Endothelial cell of umbilical vein (primary cell): ENCODE measurements around the gene CBX5.

Source experiments
- EZH2 ChIP-seq: IDR thresholded peaks from 2 replicates; pipeline ENCODE4 v1.6.1; 2012; ENCODE audit warnings: borderline replicate concordance, low read depth, mild to moderate bottlenecking, moderate library complexity, low read length, inconsistent platforms; ENCODE audit not compliant: severe bottlenecking
- FOS ChIP-seq: IDR thresholded peaks from 2 replicates; pipeline ENCODE4 v1.6.1; 2011; ENCODE audit warnings: mild to moderate bottlenecking, low read length, moderate library complexity, borderline replicate concordance; ENCODE audit not compliant: insufficient read depth
- GATA2 ChIP-seq: IDR thresholded peaks from 2 replicates; pipeline ENCODE4 v1.7.0; 2011; ENCODE audit warnings: low read depth, mild to moderate bottlenecking, moderate library complexity, mixed read lengths, low read length; ENCODE audit not compliant: insufficient read length, insufficient read depth
- JUN ChIP-seq: IDR thresholded peaks from 2 replicates; pipeline ENCODE4 v1.6.1; 2011; ENCODE audit warnings: borderline replicate concordance, low read depth; ENCODE audit not compliant: insufficient read length, insufficient read depth
- MYC ChIP-seq: IDR thresholded peaks from one replicate; pipeline ENCODE4 v1.6.1; 2011; ENCODE audit warnings: mild to moderate bottlenecking, low read depth, low read length
- POLR2A ChIP-seq: IDR thresholded peaks from 2 replicates; pipeline ENCODE4 v1.6.1; 2012; ENCODE audit warnings: low read depth, mild to moderate bottlenecking, control low read depth, low read length
- POLR2AphosphoS5 ChIP-seq: IDR thresholded peaks from 2 replicates; pipeline ENCODE4 v1.6.1; 2012; ENCODE audit warnings: low read depth, mild to moderate bottlenecking, control low read depth, low read length, moderate library complexity; ENCODE audit not compliant: insufficient read depth
- TF ChIP-seq, protein P1 (sequence below), 2 donors: IDR thresholded peaks; 1 replicate in 1 of 2; 2 replicates in 1 of 2; pipeline ENCODE4 v1.5.1; 2011; ENCODE audit warnings: low read length in 2 of 2, mild to moderate bottlenecking in 2 of 2, moderate library complexity in 2 of 2, control low read depth in 1 of 2, inconsistent platforms in 1 of 2, low read depth in 1 of 2; ENCODE audit not compliant: insufficient read depth in 1 of 2; ENCODE audit errors: extremely low read depth in 1 of 2
- TF ChIP-seq, protein P2 (sequence below): IDR thresholded peaks from 2 replicates; pipeline ENCODE4 v1.6.1; 2011; ENCODE audit not compliant: insufficient read depth, insufficient read length

DNA sequence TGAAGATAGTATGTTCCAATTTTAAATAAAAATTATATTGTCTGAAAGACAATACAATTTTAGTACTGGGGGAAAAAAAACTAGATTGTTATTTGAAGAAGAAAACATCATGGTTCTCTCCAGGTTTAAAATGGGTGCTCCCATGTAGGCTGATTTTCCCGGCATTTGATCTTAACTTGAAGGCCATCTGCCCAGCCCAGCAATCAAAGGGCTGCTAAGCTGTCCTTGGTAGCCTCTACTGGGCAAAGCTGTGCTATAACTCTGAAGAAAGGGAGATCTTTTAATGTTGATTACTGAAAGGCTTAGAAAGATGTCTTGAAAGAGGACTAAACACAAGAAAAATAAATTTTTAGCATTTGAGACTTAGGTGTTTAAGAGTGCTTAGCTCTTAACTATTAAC lies 41.4 kb downstream of the CBX5 start:
- TF ChIP-seq, protein P1, sequence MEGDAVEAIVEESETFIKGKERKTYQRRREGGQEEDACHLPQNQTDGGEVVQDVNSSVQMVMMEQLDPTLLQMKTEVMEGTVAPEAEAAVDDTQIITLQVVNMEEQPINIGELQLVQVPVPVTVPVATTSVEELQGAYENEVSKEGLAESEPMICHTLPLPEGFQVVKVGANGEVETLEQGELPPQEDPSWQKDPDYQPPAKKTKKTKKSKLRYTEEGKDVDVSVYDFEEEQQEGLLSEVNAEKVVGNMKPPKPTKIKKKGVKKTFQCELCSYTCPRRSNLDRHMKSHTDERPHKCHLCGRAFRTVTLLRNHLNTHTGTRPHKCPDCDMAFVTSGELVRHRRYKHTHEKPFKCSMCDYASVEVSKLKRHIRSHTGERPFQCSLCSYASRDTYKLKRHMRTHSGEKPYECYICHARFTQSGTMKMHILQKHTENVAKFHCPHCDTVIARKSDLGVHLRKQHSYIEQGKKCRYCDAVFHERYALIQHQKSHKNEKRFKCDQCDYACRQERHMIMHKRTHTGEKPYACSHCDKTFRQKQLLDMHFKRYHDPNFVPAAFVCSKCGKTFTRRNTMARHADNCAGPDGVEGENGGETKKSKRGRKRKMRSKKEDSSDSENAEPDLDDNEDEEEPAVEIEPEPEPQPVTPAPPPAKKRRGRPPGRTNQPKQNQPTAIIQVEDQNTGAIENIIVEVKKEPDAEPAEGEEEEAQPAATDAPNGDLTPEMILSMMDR (IDR thresholded peaks at IDR 0.05; ENCODE audit: extremely low read depth in 1 of 2, insufficient read depth in 1 of 2, low read depth in 1 of 2, low read length in 2 of 2): no peak
- TF ChIP-seq POLR2A: no peak
- TF ChIP-seq, protein P2, sequence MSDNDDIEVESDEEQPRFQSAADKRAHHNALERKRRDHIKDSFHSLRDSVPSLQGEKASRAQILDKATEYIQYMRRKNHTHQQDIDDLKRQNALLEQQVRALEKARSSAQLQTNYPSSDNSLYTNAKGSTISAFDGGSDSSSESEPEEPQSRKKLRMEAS: no peak
- TF ChIP-seq JUN: no peak
- no peak for TF ChIP-seq GATA2
- no peak for TF ChIP-seq POLR2AphosphoS5
- no peak for TF ChIP-seq EZH2
- no peak for TF ChIP-seq MYC
- TF ChIP-seq FOS: no peak
